ENCODE results near the gene GRID2. TPM values are rescaled to one million over a fixed set of nuclear protein-coding genes. Genes with fewer than 3 reads are reported as not detected.

The GRID2 gene
- total RNA-seq, 2 experiments from 2014 or later: not detected

DNA sequence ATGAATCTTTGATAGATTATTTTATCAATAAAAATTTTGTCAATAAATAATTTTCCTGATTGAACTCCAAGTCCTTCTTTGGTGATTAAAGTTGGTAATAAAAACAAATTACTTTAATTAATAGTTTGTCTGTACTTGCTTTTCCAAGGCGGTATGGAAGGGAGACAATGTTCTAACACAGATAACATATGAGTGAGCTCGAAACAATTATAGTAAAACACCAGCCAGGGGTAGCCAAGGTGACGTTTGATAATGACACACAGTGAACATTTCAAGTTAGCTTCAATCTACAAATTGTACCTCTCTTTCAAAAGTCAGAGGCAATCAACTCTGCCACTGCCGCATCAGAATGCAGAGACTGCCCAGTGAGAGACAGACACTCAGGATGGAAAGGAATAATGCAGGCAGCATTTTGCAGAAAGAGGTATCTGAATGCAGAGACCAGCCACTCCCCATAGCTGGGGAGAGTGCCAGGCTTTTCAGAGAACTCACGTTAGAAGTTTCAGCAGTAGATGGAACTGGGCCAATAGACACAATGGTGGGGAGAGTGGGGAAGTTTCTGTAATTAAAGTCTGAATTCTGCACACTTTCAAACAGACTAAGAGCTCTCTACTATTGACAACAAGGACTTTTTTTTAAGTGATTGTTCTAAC, 1506.7 kb downstream of the GRID2 start:
- ChIA-PET POLR2A (no interaction called here), CTCF (no interaction called here)
- Mint-ChIP-seq H3K4me3 (no peak overlapping the region), H3K9me3 (no peaks in the 10 kb centered on the region), H3K27me3 (no peaks in the 10 kb centered on the region), H3K4me1 (no peaks in the 10 kb centered on the region), H3K27ac (no peak overlapping the region), H3K36me3 (ENCODE audit: low read depth) (no peaks in the 10 kb centered on the region)
- no peak for DNase-seq

DNA sequence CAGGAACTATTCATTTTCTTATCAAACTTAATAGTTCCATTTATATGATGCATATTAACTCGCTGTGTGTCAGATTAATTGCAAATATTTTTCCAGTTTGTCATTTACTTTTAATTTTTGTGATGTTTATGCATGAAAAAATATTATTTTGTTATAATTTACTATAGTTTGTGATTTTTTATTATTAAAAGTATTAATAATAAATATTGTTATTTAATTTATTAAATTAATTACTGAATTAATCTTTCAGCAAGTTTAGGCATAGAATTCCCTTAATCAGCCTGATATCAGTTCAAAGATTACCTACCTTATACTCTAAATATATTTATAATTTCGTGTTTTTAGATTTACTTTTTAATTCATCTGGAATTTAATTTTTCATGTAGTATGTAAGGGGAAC, 1509.3 kb downstream of the GRID2 start:
- ChIA-PET POLR2A (no interaction called here), CTCF (no interaction called here)
- Mint-ChIP-seq H3K27ac (no peak overlapping the region), H3K4me3 (no peak overlapping the region), H3K4me1 (no peaks in the 10 kb centered on the region), H3K9me3 (no peaks in the 10 kb centered on the region), H3K27me3 (no peaks in the 10 kb centered on the region), H3K36me3 (ENCODE audit: low read depth) (no peaks in the 10 kb centered on the region)
- no peak for DNase-seq

DNA sequence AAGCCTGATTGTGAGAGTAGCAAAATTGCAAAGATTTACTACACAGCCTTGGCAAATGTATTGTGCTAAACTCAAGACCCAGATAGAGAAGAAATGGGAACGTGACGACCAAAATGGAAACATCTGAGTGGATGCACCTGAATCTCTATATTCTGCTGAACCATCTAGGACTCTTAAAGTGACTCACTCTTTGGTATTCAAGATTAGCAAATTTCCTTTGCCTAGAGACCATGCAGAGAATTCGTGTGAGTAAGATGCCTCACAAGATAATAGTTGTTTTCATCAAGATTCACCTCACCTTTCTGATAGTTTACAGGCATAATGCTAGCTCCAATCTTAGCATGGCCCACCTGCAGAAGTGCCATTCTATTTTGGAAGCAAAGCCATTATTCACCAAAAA, 1510.4 kb downstream of the GRID2 start:
- Mint-ChIP-seq H3K36me3 (ENCODE audit: low read depth) (no peaks in the 10 kb centered on the region), H3K4me3 (no peak overlapping the region), H3K9me3 (no peaks in the 10 kb centered on the region), H3K27ac (no peak overlapping the region), H3K4me1 (no peaks in the 10 kb centered on the region), H3K27me3 (peaks cover 2% of the 10 kb centered on the region)
- ChIA-PET POLR2A (no interaction called here), CTCF (no interaction called here)
- DNase-seq: no peak

DNA sequence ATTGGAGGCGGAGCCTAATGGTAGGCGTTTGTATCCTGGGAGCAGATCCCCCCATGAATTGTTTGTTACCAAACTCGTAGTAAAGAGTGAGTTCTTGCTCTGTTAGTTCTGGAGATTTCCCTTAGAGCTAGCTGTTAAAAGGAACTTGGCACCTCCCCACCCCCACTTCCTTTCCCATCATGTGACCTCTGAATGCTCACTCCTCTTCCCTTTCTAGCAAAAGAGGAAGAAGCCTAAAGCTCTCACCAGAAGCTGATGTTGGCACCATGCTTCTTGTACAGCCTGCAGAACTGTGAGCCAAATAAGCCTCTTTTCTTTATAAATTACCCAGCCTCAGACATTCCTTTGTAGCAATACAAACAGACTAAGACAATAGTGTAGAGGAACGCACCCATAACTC, 1511.0 kb downstream of the GRID2 start:
- no peaks in the 10 kb centered on the region for H3K4me1 Mint-ChIP-seq
- ChIA-PET CTCF (no interaction called here), POLR2A (no interaction called here)
- H3K9me3 Mint-ChIP-seq: no peaks in the 10 kb centered on the region
- no peak overlapping the region for H3K27ac Mint-ChIP-seq
- H3K36me3 Mint-ChIP-seq (ENCODE audit: low read depth): no peaks in the 10 kb centered on the region
- DNase-seq: no peak
- H3K4me3 Mint-ChIP-seq: no peak overlapping the region
- peaks cover 2% of the 10 kb centered on the region for H3K27me3 Mint-ChIP-seq

Measured in activated CD4-positive, alpha-beta memory T cell treated with anti-CD3 and anti-CD28 coated beads, Interleukin-2, amount 10 ng/mL, durations not matched to agents 7 days and 5 days (primary cell).